GM12872 (cell line): ENCODE measurements around the gene H1-8.

Source experiments
- CTCF ChIP-seq: IDR thresholded peaks from 3 replicates; pipeline ENCODE4 v1.5.1; 2011; ENCODE audit warnings: low read depth, mild to moderate bottlenecking, low read length, moderate library complexity; ENCODE audit not compliant: insufficient read depth

Gene H1-8

DNA sequence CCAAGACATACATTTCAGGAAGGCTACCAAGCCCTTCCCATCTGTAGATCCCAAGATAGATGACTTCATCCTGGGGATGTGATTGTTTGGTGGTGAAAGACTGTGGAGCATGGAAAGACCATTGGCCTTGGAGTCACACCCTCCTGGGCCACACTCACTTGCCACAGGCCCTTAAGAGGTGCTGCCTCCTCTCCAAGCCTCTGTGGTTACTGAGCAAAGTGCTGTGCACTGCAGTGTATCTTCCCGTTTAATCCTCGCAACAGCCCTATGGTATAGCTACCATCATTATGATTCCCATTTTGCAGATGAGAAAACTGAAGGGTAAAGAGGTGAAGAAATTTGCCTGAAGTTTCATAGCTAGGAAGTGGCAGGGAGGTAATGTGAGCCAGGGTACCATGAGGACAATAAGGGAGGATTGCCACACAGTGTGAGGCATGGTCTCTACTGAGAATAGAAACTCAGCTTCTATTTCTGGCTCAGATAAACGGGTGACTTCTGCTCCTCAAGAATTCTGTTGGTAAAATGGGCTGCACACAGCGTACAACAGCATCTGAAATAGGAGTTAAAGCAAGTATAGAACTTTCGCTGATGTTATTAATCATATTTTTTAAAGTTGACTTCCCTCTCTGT, 38.4 kb upstream of the H1-8 start:
- no peak for TF ChIP-seq CTCF

DNA sequence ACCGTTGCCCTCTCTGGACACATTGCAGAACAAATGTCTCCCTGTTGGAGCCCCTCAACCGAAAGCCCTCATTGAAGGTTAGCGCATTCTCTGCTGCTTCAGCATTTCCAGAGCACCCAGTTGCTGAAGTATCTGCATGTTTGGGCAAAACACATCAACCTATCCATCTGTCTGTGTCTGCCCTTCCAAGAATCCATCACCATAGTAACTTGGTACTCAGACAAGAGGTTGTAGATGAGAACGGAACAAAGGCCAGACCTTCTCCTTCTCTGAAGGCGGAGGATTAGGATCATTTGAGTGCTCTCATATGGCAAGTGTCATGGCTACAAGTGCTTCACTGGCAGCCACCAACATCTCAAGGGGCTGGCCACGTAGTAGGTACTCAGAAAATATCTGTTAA, 37.6 kb upstream of the H1-8 start:
- no peak for TF ChIP-seq CTCF

- no peak for TF ChIP-seq CTCF
Measured at GRCh38 chr3:129506231-129506742, 36.7 kb upstream of the H1-8 start.

- TF ChIP-seq CTCF = no peak
Measured at GRCh38 chr3:129507181-129507831, 35.7 kb upstream of the H1-8 start.

GRCh38 chr3:129512595-129512994, 30.4 kb upstream of the H1-8 start:
- TF ChIP-seq CTCF = no peak

DNA sequence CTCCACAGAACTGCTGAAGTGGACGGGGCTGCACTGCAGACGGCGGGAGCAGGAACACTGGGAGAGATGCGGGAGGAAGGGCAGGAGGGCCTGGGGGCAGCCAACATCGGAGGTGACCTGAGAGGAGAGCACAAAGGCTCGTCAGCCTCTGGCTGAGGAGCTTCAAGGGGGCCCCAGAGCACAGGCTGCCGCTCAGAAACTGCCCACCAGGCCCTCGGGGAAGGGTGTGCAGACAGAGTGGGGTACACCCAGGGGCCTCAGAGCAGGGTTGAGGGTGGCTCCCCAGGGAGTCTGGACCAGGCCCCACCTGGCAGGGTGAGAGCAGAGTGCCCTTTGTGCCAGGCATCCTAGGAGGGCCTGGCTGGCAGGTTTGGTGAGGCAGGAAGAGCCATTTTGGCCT, 29.3 kb upstream of the H1-8 start:
- TF ChIP-seq CTCF = no peak

- no peak for TF ChIP-seq CTCF
Measured at GRCh38 chr3:129514110-129514509, 28.9 kb upstream of the H1-8 start.
